ENCODE measurements around the gene ART5.
"Not testable (repeated sequence)": the region's sequence is repeated elsewhere in the genome, so short reads cannot be mapped to it uniquely, and the experiment has no call there.

The ART5 gene

DNA sequence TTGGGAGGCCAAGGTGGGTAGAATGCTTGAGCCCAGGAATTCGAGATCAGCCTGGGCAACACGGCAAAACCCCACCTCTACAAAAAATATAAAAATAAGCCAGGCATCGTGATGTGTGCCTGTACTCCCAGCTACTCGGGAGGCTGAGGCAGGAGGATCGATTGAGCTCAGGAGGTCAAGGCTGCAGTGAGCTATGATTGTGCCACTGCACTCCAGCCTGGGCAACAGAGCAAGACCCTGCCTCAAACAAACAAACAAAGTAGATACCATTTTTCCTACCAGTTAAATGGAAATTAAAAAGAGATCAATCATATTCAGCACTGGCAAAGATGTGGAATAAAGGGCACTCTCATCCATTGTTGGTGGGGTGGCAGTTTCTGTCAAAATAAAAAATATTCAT is 15.5 kb upstream of the ART5 start:
- DNase-seq (ENCODE audit: low read depth) = not testable (repeated sequence)

DNA sequence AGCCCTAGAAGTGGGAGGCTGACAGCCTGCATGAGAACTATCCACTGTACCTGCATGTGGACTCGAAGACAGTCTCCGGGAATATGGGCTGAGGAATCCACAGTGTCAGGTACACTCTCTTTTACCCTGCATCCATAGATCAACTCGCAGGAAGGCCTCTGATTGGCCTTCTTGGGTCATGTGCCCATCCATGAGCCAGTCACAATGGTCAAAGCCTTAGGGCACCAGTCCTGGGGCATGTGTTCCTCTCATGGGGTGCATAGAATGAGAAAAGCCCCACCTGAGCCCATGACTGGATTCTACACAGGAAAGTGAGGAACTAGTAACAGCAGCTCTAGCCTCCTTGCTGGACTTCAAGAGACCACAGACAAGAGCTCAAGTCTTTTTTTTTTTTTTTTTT is 13.8 kb upstream of the ART5 start:
- DNase-seq (ENCODE audit: low read depth) = no peak

DNA sequence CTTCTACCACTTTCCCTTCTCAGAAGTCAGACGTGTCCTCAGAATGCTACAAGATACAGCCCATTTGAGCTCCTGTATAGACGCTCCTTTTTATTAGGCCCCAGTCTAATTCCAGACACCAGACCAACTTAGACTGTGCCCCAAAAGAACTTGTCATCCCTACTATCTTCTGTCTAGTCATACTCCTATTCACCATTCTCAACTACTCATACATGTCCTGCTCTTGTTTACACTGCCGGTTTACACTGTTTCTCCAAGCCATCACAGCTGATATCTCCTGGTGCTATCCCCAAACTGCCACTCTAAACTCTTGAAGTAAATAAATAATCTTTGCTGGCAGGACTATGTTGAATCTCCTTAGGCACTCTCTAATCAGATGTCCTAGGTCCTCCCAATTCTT is 10.7 kb upstream of the ART5 start:
- DNase-seq (ENCODE audit: low read depth) = not testable (repeated sequence)

DNA sequence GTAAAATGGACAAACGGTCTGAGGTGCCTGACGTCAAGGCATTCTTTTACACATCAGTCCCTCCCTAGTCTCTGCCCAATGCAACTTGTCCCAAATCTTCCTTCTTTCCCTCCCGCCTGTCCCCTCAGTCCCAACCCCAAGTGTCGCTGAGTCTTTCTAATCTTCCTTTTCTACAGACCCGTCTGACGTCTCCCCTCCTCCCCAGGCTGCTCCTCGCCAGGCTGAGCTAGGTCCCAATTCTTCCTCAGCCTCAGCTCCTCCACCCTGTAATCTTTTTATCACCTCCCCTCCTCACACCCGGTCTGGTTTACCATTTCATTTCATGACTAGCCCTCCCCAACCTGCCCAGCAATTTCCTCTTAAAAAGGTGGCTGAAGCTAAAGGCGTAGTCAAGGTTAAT is 7.6 kb upstream of the ART5 start:
- not testable (repeated sequence) for DNase-seq (ENCODE audit: low read depth)

DNA sequence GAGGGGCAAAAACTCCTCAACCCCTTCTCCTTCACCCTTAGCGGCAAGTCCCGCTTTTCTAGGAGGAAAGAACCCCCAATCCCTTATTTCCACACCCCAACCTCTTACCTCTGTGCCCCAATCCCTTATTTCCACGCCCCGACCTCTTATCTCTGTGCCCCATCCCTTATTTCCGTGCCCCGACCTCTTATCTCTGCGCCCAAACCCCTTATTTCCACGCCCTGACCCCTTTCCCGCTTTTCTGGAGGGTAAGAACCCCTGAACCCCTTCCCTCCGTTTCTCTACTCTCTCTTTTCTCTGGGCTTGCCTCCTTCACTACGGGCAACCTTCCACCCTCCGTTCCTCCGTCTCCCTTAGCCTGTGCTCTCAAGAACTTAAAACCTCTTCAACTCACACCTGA is 7.1 kb upstream of the ART5 start:
- not testable (repeated sequence) for DNase-seq (ENCODE audit: low read depth)

DNA sequence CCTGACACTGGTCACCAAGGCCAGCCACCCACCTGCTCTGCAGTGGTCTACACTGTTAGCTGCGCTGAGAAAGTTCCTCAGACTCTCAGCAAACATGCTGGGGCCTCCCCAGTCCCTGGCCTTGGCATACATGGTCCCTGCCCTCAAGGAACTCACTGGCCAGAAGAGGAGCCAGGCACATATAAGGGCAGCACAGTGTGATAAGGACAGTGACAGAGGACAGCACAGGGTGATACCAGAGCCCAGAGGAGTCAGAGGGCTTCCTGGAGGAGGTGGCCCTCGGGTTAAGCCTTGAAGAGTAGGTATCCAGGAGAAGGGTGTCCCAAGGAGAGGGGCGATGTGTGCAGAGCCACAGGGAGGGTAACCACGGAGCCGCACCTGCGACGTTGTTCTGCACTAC is 3.8 kb upstream of the ART5 start:
- DNase-seq (ENCODE audit: low read depth) = no peak

DNA sequence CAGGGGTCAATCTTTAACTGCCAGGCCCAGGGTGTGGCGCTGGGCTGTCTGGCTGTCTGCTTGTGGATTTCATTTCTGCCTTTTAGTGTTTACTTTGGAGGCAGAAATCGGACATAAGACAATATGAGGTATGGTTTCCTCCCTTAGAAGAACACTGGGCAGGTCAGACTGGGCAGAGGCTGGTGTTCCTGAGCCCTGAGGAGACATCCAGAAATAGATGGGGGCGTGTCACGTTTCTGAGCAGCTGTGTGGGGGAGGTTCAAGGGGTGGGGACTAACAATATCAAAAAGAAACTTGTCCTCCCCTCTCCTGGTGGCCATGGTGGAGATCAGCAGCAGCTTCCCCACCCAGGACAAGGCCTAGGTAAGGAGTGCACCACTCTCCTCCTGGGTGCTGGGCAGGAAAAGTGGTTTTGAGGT is 3.0 kb upstream of the ART5 start, which contains the start of gene ART1:
ART1 (plus strand) TSS at position 312 of the 419 bp plus-strand sequence. CDS start 14,086 bp downstream, outside the sequence.
- no peak for DNase-seq (ENCODE audit: low read depth)

DNA sequence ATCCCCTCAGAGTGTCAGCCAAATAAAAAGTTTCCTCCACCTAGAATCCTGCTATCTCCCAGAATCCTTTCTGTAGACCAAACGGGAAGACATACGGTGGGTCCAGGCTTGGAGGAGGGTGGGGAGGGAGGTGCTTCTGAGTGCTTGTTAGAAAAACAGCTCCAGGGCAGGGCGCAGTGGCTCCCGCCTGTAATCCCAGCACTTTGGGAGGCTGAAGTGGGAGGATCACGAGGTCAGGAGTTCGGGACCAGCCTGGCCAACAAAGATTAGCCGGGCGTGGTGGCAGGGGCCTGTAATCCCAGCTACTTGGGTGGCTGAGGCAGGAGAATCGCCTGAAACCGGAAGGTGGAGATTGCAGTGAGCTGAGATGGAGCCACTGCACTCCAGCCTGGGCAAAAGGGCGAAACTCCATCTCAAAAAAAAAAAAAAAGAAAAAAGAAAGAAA is 1.3 kb upstream of the ART5 start:
- not testable (repeated sequence) for DNase-seq (ENCODE audit: low read depth)

DNA sequence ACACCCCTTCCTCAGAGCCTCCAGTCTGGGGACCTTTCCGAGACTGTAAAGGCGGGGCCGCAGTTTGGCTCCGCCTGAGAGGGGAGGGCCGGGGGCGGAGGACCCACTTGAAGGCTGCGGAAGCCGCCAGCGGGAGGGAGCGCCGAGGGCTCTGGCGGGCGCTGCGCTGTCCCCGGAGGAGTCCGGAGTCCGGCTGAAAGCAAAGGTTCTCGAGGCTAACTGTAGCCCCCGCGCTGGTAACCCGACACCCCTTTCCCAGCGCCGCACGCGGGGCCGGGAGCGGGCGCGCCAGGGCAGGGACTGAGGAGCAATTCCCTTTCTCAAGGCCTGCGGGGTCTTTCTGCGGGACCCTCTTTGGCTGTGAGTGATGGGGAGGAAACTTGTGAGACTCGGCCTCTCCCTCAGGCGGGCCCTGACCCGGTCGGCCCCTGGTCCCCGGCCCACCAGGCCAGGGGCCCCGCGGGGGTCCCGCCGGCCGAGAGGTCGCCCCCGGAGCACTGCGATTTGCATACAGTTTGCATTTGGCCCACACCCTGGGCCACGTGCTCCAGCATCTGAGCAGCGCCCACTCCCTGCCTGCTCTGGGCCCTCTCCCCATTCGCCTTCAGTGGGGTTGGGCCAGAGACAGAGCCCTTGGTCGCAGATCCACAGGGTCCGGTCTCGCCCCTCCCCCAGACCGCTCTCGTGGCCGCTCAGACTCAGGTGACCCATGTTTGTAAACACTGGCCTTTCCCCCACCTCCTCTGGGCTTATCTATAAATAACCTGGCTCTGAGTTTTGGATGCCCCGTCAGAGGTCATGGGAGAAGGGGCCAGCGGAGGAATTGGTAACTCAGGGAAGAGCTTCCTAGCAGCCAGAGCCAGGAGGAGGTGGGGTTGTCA is 519 bp upstream of the ART5 start:
- DNase-seq (ENCODE audit: low read depth) = peak; percentile 13

DNA sequence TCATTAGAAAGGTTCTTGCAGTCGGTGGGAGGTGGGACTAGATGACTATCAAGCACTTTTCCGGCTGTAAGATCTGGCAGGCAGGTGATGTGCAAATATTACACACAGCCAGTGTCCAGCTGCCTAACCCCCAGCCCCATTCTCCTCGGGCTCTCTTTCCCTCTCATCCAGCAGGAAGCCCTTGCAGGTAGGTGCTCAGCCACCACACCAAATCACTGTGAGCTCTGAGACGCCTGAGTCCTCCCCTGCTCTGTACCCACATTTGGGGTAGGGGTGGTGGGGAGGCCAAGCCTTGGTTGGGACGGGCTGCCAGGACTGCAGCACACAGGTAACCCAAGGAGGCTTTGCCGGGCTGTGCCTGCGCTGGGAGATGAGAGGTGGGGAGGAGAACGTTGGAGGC is 601 bp downstream of the ART5 start:
- DNase-seq (ENCODE audit: low read depth) = no peak

DNA sequence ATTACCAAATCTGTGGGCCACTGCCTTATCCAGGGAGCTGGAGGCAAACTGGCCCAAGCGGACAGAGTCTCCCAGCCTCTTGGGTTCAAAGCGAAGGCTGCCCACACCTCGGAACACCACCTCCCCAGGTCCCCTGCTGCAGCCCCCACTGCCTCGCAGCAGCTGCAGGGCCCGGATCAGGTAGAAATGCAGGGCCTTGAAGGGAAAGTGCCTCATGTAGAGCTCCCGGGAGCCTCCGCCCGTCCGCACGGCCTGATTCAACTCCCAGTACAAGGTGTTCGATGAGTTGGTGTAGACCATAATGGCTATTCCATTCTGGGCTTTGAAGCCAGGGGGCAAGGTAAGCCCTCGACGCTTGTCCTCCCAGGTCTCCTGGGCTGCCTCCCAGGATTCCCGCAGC is 2.0 kb downstream of the ART5 start:
- no peak for DNase-seq (ENCODE audit: low read depth)

DNA sequence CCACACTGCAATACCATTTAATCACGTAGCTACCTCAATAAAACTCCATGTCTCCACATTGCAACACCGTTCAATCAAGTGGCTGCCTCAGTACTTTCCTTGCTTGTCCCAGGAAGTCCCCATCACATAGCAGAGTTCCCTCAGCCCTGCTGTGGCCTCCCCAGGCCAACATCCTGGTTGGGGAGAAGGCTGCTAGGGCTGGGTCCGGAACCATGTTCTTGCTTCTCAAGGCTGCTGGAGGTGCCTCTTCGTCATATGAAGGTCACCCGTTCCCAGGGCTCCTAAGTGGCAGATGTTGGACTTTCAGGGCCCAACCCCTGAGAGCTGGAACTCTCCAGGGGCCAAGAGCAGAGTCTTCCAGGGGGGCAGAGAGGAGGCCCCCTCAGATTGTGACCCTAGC is 3.3 kb downstream of the ART5 start:
- no peak for DNase-seq (ENCODE audit: low read depth)

DNA sequence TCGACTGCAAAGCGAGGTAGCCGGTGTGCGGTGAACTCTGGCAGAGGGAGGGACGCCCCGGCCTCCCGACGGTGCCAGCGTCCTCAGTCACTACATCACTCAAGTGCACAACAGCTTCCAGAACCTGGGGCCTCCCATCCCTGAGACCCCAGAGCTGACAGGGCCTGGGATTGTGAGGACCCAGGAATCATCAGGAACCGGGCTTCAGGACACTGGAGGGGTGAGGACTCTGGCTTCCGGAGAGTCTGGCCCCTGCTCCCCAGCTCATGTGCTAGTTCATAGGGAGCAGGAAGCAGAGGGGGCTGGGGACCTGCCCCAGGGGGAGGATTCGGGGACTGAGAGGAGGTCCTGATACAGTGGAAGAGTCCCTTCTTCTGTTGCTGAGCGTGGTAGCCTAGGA is 4.6 kb downstream of the ART5 start:
- DNase-seq (ENCODE audit: low read depth) = no peak

DNA sequence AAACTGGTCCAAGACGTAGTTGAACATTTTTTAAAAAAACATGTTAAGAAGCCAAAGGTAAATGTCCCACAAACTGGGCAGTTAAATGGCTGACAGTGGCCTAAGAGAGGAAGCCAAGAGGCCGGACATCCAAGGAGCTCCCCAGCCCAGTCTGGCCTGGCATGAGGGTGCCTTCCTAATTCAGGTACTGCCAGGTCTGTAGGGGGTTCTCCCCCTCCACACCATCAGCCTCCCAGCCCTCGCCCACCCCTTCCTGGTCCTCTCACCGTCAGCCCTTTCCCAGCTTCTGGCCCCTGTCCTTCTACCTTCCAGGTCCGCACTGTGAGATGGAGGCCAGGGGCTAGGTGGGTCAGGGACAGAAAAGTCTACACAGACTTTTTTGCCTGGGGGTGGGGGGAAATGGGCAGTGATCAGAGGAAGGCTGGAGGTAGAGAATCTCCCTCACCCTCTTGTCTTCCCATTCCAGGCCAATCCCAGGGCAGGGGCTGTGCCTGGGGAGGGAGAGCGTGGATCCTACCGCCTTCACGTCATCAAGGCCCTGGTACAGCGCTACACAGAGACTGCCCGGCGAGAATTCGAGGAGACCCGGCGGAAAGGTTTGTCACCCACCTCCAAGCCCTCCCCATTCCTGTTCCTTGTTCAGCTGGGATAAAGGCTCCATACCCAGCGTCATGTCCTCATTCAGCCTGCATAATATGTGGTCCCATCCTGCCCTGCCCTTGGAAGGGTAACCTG is 6.0 kb downstream of the ART5 start:
- DNase-seq (ENCODE audit: low read depth) = no peak

DNA sequence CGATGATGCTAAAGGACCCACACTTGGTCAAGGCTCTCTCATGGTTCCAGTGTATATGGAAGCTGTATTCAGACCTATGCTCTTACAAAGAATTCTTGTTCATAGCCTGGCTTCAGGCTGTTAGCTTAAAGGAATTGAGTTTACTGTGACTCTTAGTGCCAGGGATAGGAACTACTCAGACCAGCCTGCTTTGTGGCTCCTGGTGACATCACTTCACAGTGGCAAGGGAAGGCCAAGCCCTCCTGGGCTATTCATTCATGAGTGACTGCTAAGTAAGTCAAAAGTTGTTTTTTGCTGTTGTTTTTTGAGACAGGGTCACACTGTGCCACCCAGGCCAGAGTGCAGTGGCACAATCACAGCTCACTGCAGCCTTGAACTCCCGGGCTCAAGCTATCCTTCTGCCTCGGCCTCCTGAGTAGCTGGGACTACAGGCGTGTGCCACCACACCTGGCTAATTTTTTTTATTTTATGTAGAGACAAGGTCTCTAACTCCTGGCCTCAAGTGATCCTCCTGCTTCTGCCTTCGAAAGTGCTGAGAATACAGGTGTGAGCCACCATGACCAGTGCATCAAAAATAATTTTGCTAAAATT is 9.6 kb downstream of the ART5 start:
- DNase-seq (ENCODE audit: low read depth) = no peak

DNA sequence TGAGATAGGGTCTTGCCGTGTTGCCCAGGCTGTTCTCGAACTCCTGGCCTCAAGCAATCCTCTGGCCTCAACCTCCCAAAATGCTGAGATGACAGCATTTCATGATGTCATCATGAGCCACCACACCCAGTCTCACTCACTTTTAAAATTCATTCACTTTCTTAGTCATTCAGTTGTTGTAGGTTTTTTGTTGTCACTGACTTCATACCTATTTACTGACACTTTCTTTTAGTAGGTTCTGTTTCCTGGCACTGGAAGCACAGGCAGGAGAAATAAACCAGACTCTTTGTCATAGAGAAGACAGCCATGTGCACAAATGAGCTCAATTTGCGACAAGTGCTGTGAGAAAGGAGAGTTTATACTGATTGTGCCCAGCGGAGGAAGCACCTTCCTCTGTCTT is 10.5 kb downstream of the ART5 start:
- DNase-seq (ENCODE audit: low read depth) = no peak

DNA sequence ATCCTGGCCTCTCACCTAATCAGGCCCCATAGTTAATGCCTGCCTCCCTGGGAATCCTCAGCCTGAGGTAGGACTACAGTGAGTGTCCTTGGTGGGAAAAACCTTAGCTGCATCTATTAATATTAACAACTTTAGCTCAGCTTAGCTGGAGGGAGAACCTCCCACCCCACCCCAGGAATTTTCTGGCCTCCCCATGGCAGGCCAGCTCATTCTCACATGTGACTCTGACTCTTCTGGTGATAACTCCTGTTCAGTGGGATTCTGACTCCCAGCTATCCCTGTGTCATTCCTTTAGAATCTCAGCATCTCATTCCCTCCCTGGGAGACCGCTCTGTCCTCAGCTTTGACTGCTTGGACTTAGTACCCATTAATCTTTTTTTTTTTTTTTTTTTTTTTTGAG is 14.5 kb downstream of the ART5 start:
- no peak for DNase-seq (ENCODE audit: low read depth)

DNA sequence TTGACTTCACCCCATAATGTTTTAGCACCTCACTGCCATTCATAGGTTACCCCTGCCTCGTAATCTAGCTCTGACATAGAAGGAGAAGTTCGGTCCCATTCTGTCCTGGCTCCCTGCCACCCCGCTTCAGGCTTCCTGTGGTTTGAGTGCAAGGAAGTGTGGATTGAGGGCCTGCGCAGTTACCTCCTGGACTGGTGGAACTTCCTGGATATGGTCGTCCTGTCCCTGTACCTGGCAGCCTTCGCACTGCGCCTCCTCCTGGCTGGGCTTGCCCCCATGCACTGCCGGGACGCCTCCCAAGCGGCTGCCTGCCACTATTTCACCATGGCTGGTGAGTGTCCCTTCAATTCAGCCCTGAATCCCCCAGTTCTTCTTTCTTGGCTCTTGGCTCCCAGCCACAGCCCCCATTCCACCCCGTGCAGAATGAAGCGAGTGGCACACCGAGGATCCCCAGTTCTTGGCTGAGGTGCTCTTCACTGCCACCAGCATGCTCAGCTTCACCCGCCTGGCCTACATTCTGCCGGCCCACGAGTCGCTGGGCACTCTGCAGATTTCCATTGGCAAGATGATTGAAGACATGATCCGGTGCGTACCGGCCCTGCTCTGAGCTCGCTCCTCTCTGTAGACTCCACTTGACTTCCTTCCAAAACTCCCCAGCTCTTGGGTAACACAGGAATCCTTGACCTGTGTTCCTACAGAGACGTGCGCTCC is 15.4 kb downstream of the ART5 start:
- DNase-seq (ENCODE audit: low read depth) = no peak

DNA sequence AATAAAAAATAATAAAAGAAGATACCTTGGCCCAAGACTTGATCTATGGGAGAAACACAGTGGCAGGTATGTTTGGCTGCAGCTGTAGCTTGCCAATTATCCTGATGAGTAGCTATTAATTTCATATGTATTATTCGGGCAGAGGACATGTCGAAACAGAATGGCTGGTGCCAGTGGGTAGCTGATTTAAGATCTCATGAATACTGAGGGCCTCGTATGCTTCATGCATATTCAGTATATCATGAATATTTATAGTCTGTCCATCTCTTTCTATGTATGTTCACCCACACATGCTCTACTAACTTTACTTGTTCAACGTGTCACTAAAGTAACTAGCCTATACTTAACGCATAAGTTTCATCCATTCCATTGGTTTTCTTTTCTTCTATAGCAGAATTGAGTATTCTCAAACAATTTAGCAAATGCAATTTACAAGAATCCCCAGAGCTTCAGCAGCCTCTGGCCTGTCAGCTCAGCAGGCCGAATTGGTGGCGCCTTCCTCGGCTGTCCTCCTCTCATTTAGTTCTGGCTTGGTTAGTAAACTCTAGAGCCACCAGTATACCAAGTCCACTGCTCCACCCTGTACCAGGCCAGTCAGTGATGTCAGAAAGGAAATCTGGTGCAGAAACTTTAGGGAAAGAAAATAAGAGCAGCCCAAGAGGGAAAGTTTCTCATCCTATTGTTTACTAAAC is 17.9 kb downstream of the ART5 start:
- DNase-seq (ENCODE audit: low read depth) = no peak

DNA sequence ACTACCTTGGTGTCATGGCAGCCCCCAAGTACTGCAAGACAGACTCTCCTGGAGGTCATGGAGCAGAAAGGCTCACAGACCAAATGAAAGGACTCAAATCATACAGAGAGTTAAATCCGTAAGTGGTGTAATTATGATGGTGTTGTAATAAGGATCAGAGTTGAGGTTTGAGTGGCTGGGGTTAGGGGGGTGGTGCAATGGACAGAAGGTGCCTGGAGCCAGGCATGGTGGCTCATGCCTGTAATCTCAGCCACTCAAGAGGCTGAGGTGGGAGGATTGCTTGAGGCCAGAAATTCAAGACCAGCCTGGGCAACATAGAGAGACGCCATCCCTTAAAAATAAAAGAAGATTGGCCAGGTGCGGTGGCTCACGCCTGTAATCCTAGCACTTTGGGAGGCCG is 18.7 kb downstream of the ART5 start:
- DNase-seq (ENCODE audit: low read depth) = no peak

DNA sequence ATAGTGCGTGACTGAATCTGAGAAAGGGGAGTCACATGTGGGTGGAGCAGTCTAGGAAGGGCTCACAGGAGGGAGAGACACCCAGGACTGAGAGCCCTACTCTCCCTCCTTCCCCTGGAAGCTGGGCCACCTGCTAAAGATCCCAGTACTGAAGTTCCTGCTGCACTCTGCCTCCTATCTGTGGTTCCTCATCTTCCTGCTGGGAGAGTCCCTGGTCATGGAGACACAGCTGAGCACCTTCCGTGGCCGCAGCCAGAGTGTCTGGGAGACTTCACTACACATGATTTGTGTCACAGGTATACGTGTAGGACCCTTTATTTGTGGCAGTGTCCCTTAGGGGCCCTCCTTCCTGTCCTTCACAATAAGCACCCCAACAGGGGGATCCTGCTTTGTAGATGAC is 19.3 kb downstream of the ART5 start:
- DNase-seq (ENCODE audit: low read depth) = no peak

DNA sequence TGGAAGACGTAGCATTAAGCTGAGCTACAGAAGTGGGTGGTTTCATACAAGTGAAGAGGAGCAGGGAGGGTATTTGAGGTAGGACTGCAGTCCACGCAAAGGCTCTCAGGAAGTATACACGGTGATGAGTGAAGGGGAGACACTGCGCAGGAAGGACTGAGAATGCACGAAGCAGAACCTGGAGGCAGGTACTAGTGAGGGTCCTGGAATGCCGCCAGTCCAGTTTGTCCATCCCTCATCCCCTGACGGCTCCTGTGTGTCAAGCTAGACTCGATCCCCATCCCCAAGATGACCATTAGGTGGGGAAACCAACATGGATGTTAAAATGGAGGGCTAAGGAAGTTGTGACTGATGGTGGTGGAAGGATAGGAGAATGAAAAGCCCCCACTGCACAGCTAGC is 23.8 kb downstream of the ART5 start:
- DNase-seq (ENCODE audit: low read depth) = no peak
